NCI-H2196 (cell line): Measurements from ENCODE around the gene KIAA1614.
"Not testable (repeated sequence)": the region's sequence is repeated elsewhere in the genome, so short reads cannot be mapped to it uniquely, and the experiment has no call there.

ENCODE experiments used
- DNase-seq: peaks from one replicate; lab custom pipeline; 2025; ENCODE audit not compliant: unreplicated experiment; lab: John Stamatoyannopoulos, UW

KIAA1614 gene

GRCh38 chr1:180945151-180945550, 32.5 kb downstream of the KIAA1614 start:
- no peak for DNase-seq

GRCh38 chr1:180945551-180945950, 32.9 kb downstream of the KIAA1614 start:
- DNase-seq = no peak

- no peak for DNase-seq
Observed at GRCh38 chr1:180946056-180946455, 33.4 kb downstream of the KIAA1614 start.

GRCh38 chr1:180946541-180947498, 34.1 kb downstream of the KIAA1614 start:
- no peak for DNase-seq

GRCh38 chr1:180947499-180947885, 34.8 kb downstream of the KIAA1614 start:
- DNase-seq = no peak

- no peak for DNase-seq
Observed at GRCh38 chr1:180947901-180948640, 35.4 kb downstream of the KIAA1614 start.

GRCh38 chr1:180948641-180949615, 36.2 kb downstream of the KIAA1614 start:
- DNase-seq = no peak

GRCh38 chr1:180949616-180950000, 36.9 kb downstream of the KIAA1614 start:
- DNase-seq = no peak

GRCh38 chr1:180950321-180950720, 37.6 kb downstream of the KIAA1614 start:
- no peak for DNase-seq

- no peak for DNase-seq
Observed at GRCh38 chr1:180951186-180951745, 38.6 kb downstream of the KIAA1614 start.

- no peak for DNase-seq
Observed at GRCh38 chr1:180951836-180952656, 39.3 kb downstream of the KIAA1614 start.

- DNase-seq = no peak
Observed at GRCh38 chr1:180952657-180953013, 39.9 kb downstream of the KIAA1614 start.

GRCh38 chr1:180953291-180954004, 40.8 kb downstream of the KIAA1614 start:
- DNase-seq = peak; percentile 69

- no peak for DNase-seq
Observed at GRCh38 chr1:180954005-180954800, 41.5 kb downstream of the KIAA1614 start.

GRCh38 chr1:180954801-180955165, 42.1 kb downstream of the KIAA1614 start:
- no peak for DNase-seq

- DNase-seq = peak; percentile 67
Observed at GRCh38 chr1:180956028-180956640, 43.4 kb downstream of the KIAA1614 start.

GRCh38 chr1:180959620-180960019, 46.9 kb downstream of the KIAA1614 start:
- DNase-seq = not testable (repeated sequence)

GRCh38 chr1:180961622-180962021, 48.9 kb downstream of the KIAA1614 start:
- DNase-seq = no peak
